Sigmoid colon (tissue), 7 donors: ENCODE measurements around the gene PHF14. TPM values are rescaled to one million over a fixed set of nuclear protein-coding genes. Genes with fewer than 3 reads are reported as not detected.

ENCODE experiments used
- DNase-seq: peaks from one replicate; pipeline ENCODE4 v3.0.0-alpha.2; 2019
- H3K27ac ChIP-seq, 4 donors: fragments of 200-600 bp; sonication (generic); one replicate each; pipeline ENCODE4 v1.5.1; 2016 to 2019; ENCODE audit warnings: mild to moderate bottlenecking in 1 of 4
- H3K27me3 ChIP-seq, 3 donors: fragments of 200-600 bp; sonication (generic); one replicate each; pipeline ENCODE4 v1.5.1; 2019; ENCODE audit warnings: mild to moderate bottlenecking in 1 of 3
- H3K36me3 ChIP-seq, 4 donors: fragments of 200-600 bp; sonication (generic); one replicate each; pipeline ENCODE4 v1.5.1; 2016 to 2019
- H3K4me1 ChIP-seq, 4 donors: fragments of 200-600 bp; sonication (generic); one replicate each; pipeline ENCODE4 v1.5.1; 2017 to 2019
- H3K4me3 ChIP-seq, 4 donors: fragments of 200-600 bp; sonication (generic); one replicate each; pipeline ENCODE4 v1.5.1; 2017 to 2019; ENCODE audit warnings: mild to moderate bottlenecking in 2 of 4, moderate library complexity in 1 of 4
- H3K9me3 ChIP-seq, 4 donors: fragments of 200-600 bp in 3 of 4; sonication (generic) in 3 of 4; one replicate each; pipeline versions ENCODE4 v1.5.1 to v1.6.1; 2013 to 2019
- EP300 ChIP-seq, 4 donors: sonication (generic); formaldehyde crosslinking; IDR thresholded peaks; one replicate each; pipeline ENCODE4 v1.6.1; 2017; ENCODE audit warnings: antibody characterized with exemption in 4 of 4
- POLR2A ChIP-seq, 2 donors: fragments of 450-650 bp; IDR thresholded peaks; one replicate each; pipeline ENCODE4 v1.6.1; 2016; ENCODE audit warnings: antibody characterized with exemption in 2 of 2, mild to moderate bottlenecking in 2 of 2, moderate library complexity in 2 of 2
- POLR2AphosphoS5 ChIP-seq, 4 donors: sonication (generic); formaldehyde crosslinking; IDR thresholded peaks; one replicate each; pipeline ENCODE4 v1.6.1; 2017; ENCODE audit warnings: antibody characterized with exemption in 4 of 4
- WGBS, 2 donors: extraction: QIAGEN DNeasy Blood & Tissue Kit; methylation state at CpG; one replicate each; pipeline ENCODE4 v1.1.7; 2013; 5-methylcytosine and 5-hydroxymethylcytosine counted together
- intact Hi-C: fragments of 100-400 bp; cut with DNase I; formaldehyde crosslinking; loops from one replicate; pipeline ENCODE4 v1.15.1; 2023
- polyA plus RNA-seq, 3 donors: library from polyadenylated mRNA; stranded (reverse); fragments of 200-250 nt; gene quantifications; one replicate each; pipeline ENCODE4 v1.2.3, GENCODE V29; 2013
- total RNA-seq, 4 donors: library from RNA; depleted of rRNA; stranded (reverse); fragments of >200 nt; gene quantifications; one replicate each; pipeline ENCODE4 v1.1.0, GENCODE V29; 2016
- TF ChIP-seq, protein P1 (sequence below), 4 experiments: fragments of 450-650 bp in 3 of 4; fragments of 200-600 bp in 1 of 4; IDR thresholded peaks; one replicate each; pipeline ENCODE4 v1.5.1; 2016 to 2019; ENCODE audit warnings: antibody characterized with exemption in 4 of 4, mild to moderate bottlenecking in 3 of 4, moderate library complexity in 2 of 4
- donor health status: healthy with polysubstance abuse.
- donor health status: Bipolar disorder and iron deficiency.
- donor health status: healthy.

Gene PHF14
- total and polyA plus RNA-seq, 7 donors: 10.8 to 47.6 (median 28.8) TPM

DNA sequence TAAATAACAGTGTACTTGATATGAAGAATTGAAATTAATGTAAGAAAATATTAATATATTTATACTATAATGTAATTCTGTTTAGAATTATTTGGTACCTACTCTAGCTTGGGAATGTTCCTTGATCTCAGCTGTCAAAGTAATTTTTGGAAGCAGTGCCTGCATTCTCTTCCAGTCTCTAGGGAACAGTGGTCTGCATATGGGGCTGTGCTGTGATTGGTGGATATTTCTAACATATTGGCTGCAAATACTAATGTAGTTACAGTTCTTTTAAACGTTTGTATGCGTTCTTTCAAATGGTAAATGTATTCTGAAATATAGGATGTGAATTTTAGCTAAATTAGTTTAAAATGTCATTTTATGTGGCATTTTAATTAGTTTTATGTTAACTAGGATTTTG lies 87.2 kb downstream of the PHF14 start:
- 69 to 83% methylated on average over 2 of the region's 2 CpGs for WGBS, 2 donors
- DNase-seq: no peak

DNA sequence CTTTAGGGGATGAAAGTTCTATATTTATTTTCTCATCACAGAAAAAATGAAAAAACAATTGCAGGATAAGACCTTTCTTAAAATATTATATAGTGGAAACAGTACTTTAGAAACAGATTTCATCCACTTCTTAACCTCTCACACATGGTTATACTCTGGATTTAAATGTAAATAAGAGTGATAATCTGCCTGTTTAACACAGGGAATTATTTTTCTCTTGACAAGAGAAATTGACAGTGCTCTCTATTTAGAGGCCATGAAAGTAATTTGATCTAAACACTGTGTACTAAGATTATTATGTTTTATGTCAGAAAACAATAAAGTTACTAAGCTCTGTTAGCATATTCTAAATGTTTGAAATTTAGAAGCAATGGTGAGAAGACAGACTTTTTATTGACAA lies 88.4 kb downstream of the PHF14 start:
- no peak for TF ChIP-seq POLR2A (IDR thresholded peaks at IDR 0.05)
- TF ChIP-seq, protein P1, sequence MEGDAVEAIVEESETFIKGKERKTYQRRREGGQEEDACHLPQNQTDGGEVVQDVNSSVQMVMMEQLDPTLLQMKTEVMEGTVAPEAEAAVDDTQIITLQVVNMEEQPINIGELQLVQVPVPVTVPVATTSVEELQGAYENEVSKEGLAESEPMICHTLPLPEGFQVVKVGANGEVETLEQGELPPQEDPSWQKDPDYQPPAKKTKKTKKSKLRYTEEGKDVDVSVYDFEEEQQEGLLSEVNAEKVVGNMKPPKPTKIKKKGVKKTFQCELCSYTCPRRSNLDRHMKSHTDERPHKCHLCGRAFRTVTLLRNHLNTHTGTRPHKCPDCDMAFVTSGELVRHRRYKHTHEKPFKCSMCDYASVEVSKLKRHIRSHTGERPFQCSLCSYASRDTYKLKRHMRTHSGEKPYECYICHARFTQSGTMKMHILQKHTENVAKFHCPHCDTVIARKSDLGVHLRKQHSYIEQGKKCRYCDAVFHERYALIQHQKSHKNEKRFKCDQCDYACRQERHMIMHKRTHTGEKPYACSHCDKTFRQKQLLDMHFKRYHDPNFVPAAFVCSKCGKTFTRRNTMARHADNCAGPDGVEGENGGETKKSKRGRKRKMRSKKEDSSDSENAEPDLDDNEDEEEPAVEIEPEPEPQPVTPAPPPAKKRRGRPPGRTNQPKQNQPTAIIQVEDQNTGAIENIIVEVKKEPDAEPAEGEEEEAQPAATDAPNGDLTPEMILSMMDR (IDR thresholded peaks at IDR 0.05): no peak
- TF ChIP-seq POLR2AphosphoS5 (IDR thresholded peaks at IDR 0.05): no peak
- TF ChIP-seq EP300 (IDR thresholded peaks at IDR 0.05): no peak
- Histone ChIP-seq H3K4me3 (no peak overlapping the region), H3K27ac (no peak overlapping the region), H3K27me3 (no peaks in the 10 kb centered on the region), H3K36me3 (peaks cover 0 to 42% (median 2%) of the 10 kb centered on the region in 4 donors), H3K9me3 (no peaks in the 10 kb centered on the region), H3K4me1 (no peaks in the 10 kb centered on the region)
- DNase-seq: no peak
- intact Hi-C loops: no loop called here

More for the DNA sequence above, 87.2 kb downstream of the PHF14 start:
- no peaks in the 10 kb centered on the region for H3K4me1 ChIP-seq
- H3K27me3 ChIP-seq: no peaks in the 10 kb centered on the region
- H3K9me3 ChIP-seq: no peaks in the 10 kb centered on the region
- TF ChIP-seq EP300 (IDR thresholded peaks at IDR 0.05) (no peak), POLR2A (IDR thresholded peaks at IDR 0.05) (no peak), POLR2AphosphoS5 (IDR thresholded peaks at IDR 0.05) (no peak)
- TF ChIP-seq, protein P1 (IDR thresholded peaks at IDR 0.05): no peak
- peaks cover 0 to 32% (median 2%) of the 10 kb centered on the region in 4 donors for H3K36me3 ChIP-seq
- no peak overlapping the region for H3K27ac ChIP-seq
- intact Hi-C loops: no loop called here
- H3K4me3 ChIP-seq: no peak overlapping the region

DNA sequence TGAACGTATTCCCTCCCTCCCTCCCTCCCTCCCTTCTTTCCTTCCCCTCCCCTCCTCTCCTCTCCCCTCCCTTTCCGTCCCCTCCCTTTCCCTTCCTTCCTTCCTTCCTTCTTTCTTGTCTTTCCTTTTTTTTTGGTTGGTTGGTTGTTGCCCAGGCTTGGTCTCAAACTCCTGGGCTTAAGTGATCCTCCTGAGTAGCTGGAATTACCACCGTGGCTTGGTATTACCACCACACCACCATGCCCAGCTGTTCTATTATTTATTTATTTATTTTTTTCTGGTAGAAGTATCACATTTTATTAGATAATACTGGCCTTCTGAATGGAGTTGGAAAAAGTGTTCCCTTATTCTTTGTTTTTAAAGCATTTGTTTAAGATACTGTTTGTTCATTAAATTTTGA lies 95.9 kb downstream of the PHF14 start:
- Histone ChIP-seq H3K9me3 (no peaks in the 10 kb centered on the region), H3K4me1 (no peaks in the 10 kb centered on the region), H3K36me3 (peaks cover 0 to 25% (median 0%) of the 10 kb centered on the region in 4 donors), H3K4me3 (no peak overlapping the region), H3K27ac (no peak overlapping the region), H3K27me3 (no peaks in the 10 kb centered on the region)
- no peak for TF ChIP-seq POLR2A (IDR thresholded peaks at IDR 0.05)
- TF ChIP-seq, protein P1 (IDR thresholded peaks at IDR 0.05): no peak
- no peak for TF ChIP-seq POLR2AphosphoS5 (IDR thresholded peaks at IDR 0.05)
- TF ChIP-seq EP300 (IDR thresholded peaks at IDR 0.05): no peak
- intact Hi-C loops: no loop called here
- 81 to 85% methylated on average over 3 of the region's 3 CpGs for WGBS, 2 donors
- DNase-seq: no peak

DNA sequence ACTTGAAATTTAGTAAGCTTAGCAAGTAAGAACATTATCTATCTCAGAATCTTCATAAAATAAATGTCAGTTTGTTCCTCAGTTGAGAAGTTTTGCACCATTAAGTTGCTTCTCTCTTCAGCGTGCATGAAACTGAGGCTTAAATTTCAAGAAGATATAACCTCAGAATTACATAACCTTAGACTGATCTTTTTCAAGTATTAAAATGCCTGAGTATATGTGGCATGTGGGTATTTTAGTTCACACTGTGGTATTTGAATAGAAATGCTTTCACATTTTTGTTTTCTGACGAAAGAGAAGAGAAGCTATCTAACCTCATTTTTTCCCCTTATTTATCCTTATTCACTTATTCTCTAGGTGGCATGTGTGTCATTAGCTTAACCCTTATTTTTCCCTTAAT lies 104.1 kb downstream of the PHF14 start:
- TF ChIP-seq, protein P1 (IDR thresholded peaks at IDR 0.05): no peak
- TF ChIP-seq POLR2AphosphoS5 (IDR thresholded peaks at IDR 0.05) (no peak), EP300 (IDR thresholded peaks at IDR 0.05) (no peak), POLR2A (IDR thresholded peaks at IDR 0.05) (no peak)
- 88 to 89% methylated on average over 2 of the region's 2 CpGs for whole genome bisulfite sequencing, 2 donors
- no peak overlapping the region for H3K4me3 ChIP-seq
- H3K27ac ChIP-seq: no peak overlapping the region
- H3K27me3 ChIP-seq: no peaks in the 10 kb centered on the region
- H3K4me1 ChIP-seq: no peaks in the 10 kb centered on the region
- H3K36me3 ChIP-seq: no peaks in the 10 kb centered on the region
- DNase-seq: no peak
- intact Hi-C loops: no loop called here
- no peaks in the 10 kb centered on the region for H3K9me3 ChIP-seq

- Histone ChIP-seq H3K9me3 (no peaks in the 10 kb centered on the region), H3K36me3 (no peaks in the 10 kb centered on the region), H3K27ac (no peak overlapping the region), H3K27me3 (no peaks in the 10 kb centered on the region), H3K4me1 (no peaks in the 10 kb centered on the region), H3K4me3 (no peak overlapping the region)
- 87 to 92% methylated on average over 4 of the region's 4 CpGs for WGBS, 2 donors
- TF ChIP-seq POLR2AphosphoS5 (IDR thresholded peaks at IDR 0.05) (no peak), EP300 (IDR thresholded peaks at IDR 0.05) (no peak), POLR2A (IDR thresholded peaks at IDR 0.05) (no peak)
- TF ChIP-seq, protein P1 (IDR thresholded peaks at IDR 0.05): no peak
- intact Hi-C loops: no loop called here
- no peak for DNase-seq
Measured at GRCh38 chr7:11078247-11078834, 104.7 kb downstream of the PHF14 start.
